Measurements from ENCODE around the gene NCOA3. TPM values are rescaled to one million over a fixed set of nuclear protein-coding genes. Genes with fewer than 3 reads are reported as not detected.

NCOA3 gene
- total RNA-seq, 1 experiment from 2014 or later, result 23.3 TPM

GRCh38 chr20:47645632-47646031 lies 143.9 kb downstream of the NCOA3 start:
- Histone ChIP-seq H3K27me3 (ENCODE audit: insufficient read depth, low read length) (no peaks in the 10 kb centered on the region), H3K23ac (ENCODE audit: insufficient read length, low read depth, low read length) (no peak overlapping the region), H3K18ac (ENCODE audit: insufficient read length, low read depth, low read length) (no peak overlapping the region), H2BK20ac (ENCODE audit: low read depth, low read length, poor library complexity, severe bottlenecking) (no peak overlapping the region), H2BK15ac (ENCODE audit: low read depth, low read length) (no peak overlapping the region), H3K56ac (ENCODE audit: insufficient read length, low read depth, low read length) (no peak overlapping the region), H4K20me1 (ENCODE audit: control insufficient read depth, insufficient read depth, insufficient read length) (no peaks in the 10 kb centered on the region), H3K79me1 (ENCODE audit: insufficient read depth, low read depth, low read length, poor library complexity, severe bottlenecking) (no peaks in the 10 kb centered on the region), H2AK5ac (ENCODE audit: insufficient read length, low read length) (no peak overlapping the region), H3K9me3 (ENCODE audit: control insufficient read depth, low read depth, low read length) (no peaks in the 10 kb centered on the region), H2BK5ac (ENCODE audit: insufficient read length, low read length) (no peak overlapping the region), H4K91ac (ENCODE audit: insufficient read length, low read depth, low read length) (no peak overlapping the region), H3K4ac (ENCODE audit: low read depth, low read length) (no peak overlapping the region), H3K23me2 (ENCODE audit: insufficient read length, low read depth, low read length, poor library complexity, severe bottlenecking) (no peaks in the 10 kb centered on the region), H4K5ac (ENCODE audit: insufficient read length, low read depth, low read length) (no peak overlapping the region), H3K27ac (ENCODE audit: insufficient read length, low read depth, low read length) (no peak overlapping the region), H3K14ac (ENCODE audit: insufficient read depth, low read length) (no peak overlapping the region), H3K79me2 (ENCODE audit: insufficient read depth, low read length) (no peaks in the 10 kb centered on the region), H3K9ac (ENCODE audit: extremely low read depth, insufficient read length, low read length) (no peak overlapping the region), H3K4me2 (ENCODE audit: insufficient read depth, insufficient read length, low read length) (no peak overlapping the region), H2BK120ac (ENCODE audit: low read depth, low read length, poor library complexity, severe bottlenecking) (no peak overlapping the region), H2BK12ac (ENCODE audit: insufficient read length, low read depth, low read length) (no peak overlapping the region), H3K4me1 (ENCODE audit: insufficient read depth, low read length) (no peaks in the 10 kb centered on the region; the same call in 1 of the 2 replicates), H3T11ph (ENCODE audit: low read length) (no peak overlapping the region), H2AFZ (ENCODE audit: low read length) (no peak overlapping the region), H4K8ac (replicated peaks; ENCODE audit: insufficient read length, low read depth, low read length) (no peak overlapping the region)
- peaks cover 29 to 56% (median 45%) of the 10 kb centered on the region in 3 experiments for H3K36me3 Mint-ChIP-seq (ENCODE audit: insufficient read depth in 1 of 3, low read depth in 3 of 3)
- WGBS (ENCODE audit: extremely low coverage, insufficient read length, low lambda C conversion rate), result no CpG with 5 or more reads among the region's 2 CpGs
- peak overlapping the region in 1 of 3 experiments; percentile 82; a peak in 2 of 7 replicates for H3K27ac Mint-ChIP-seq
- no peak for DNase-seq
- H3K9me3 Mint-ChIP-seq, result no peaks in the 10 kb centered on the region
- H3K27me3 Mint-ChIP-seq (ENCODE audit: low read depth), result no peaks in the 10 kb centered on the region
- TF ChIP-seq, protein P1, sequence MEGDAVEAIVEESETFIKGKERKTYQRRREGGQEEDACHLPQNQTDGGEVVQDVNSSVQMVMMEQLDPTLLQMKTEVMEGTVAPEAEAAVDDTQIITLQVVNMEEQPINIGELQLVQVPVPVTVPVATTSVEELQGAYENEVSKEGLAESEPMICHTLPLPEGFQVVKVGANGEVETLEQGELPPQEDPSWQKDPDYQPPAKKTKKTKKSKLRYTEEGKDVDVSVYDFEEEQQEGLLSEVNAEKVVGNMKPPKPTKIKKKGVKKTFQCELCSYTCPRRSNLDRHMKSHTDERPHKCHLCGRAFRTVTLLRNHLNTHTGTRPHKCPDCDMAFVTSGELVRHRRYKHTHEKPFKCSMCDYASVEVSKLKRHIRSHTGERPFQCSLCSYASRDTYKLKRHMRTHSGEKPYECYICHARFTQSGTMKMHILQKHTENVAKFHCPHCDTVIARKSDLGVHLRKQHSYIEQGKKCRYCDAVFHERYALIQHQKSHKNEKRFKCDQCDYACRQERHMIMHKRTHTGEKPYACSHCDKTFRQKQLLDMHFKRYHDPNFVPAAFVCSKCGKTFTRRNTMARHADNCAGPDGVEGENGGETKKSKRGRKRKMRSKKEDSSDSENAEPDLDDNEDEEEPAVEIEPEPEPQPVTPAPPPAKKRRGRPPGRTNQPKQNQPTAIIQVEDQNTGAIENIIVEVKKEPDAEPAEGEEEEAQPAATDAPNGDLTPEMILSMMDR (conservative IDR thresholded peaks at IDR 0.05), result no peak
- H3K4me1 Mint-ChIP-seq, result peaks cover 31 to 42% of the 10 kb centered on the region in 2 experiments
- H3K4me3 Mint-ChIP-seq, result no peak overlapping the region

Data from H9 (cell line).